Measurements from ENCODE around the gene POLD1. TPM values are rescaled to one million over a fixed set of nuclear protein-coding genes. Genes with fewer than 3 reads are reported as not detected.

Gene POLD1
- total RNA-seq, 1 experiment from 2014 or later, result 143 TPM

DNA sequence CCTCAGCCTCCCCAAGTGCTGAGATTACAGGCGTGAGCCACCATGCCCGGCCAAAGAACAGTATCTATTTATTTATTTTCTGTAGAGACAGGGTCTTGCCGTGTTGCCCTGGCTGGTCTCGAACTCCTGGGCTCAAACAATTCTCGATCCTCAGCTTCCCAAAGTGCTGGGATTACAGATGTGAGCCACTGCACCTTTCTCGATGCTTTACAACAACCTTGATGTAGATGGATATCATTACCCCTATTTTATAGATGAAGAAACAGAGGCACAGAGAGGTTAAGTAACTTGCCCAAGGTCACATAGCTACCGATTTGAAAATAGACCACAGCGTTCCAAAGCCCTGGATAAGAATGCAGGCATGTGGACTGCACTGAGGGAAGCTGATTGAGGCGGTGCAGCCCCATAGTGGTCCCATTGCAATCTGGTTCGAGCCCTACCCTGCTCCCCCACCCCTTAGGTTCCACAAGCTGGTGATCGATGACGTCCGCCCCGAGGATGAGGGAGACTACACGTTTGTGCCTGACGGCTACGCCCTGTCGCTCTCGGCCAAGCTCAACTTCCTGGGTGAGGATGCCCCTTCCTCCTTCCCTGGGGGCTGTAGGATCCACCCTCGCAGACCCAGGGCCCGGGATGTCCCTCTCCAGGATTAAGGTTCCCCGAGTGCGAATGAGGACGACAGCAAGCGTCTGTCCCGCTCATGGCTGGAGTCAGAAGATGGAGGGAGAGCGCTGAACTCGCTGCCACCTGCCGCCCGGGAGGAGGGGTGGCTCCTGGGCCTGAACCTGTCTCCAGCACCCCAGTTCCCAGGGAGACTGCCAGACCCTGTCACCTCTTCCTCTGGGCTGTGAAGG is 66.4 kb downstream of the POLD1 start:
- DNase-seq (ENCODE audit: low spot score), result no peak
- POLR2A ChIA-PET (ENCODE audit: low non-redundant PET), result no interaction called here
- Histone ChIP-seq H3K4me3 (ENCODE audit: low read depth, low read length, poor library complexity, severe bottlenecking) (no peak overlapping the region), H3K27me3 (replicated peaks; ENCODE audit: insufficient read depth, low read depth, low read length, poor library complexity) (no peaks in the 10 kb centered on the region), H3K27ac (ENCODE audit: low read depth, low read length, poor library complexity, severe bottlenecking) (no peak overlapping the region), H3K36me3 (ENCODE audit: insufficient read depth, low read length, poor library complexity, severe bottlenecking) (no peaks in the 10 kb centered on the region), H3K9me3 (ENCODE audit: low read depth, low read length, poor library complexity, severe bottlenecking) (no peaks in the 10 kb centered on the region), H3K4me1 (ENCODE audit: insufficient read depth, low read length, poor library complexity, severe bottlenecking) (no peaks in the 10 kb centered on the region)
- TF ChIP-seq, protein P1, sequence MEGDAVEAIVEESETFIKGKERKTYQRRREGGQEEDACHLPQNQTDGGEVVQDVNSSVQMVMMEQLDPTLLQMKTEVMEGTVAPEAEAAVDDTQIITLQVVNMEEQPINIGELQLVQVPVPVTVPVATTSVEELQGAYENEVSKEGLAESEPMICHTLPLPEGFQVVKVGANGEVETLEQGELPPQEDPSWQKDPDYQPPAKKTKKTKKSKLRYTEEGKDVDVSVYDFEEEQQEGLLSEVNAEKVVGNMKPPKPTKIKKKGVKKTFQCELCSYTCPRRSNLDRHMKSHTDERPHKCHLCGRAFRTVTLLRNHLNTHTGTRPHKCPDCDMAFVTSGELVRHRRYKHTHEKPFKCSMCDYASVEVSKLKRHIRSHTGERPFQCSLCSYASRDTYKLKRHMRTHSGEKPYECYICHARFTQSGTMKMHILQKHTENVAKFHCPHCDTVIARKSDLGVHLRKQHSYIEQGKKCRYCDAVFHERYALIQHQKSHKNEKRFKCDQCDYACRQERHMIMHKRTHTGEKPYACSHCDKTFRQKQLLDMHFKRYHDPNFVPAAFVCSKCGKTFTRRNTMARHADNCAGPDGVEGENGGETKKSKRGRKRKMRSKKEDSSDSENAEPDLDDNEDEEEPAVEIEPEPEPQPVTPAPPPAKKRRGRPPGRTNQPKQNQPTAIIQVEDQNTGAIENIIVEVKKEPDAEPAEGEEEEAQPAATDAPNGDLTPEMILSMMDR (conservative IDR thresholded peaks at IDR 0.05; ENCODE audit: low read depth, low read length), result no peak
- no peak for TF ChIP-seq EZH2 (IDR thresholded peaks at IDR 0.05; ENCODE audit: borderline replicate concordance, low read depth, low read length, poor library complexity, severe bottlenecking)
- CTCF ChIA-PET, result no interaction called here
- intact Hi-C loops (cut with micrococcal nuclease; ENCODE audit: unreplicated experiment), result no loop called here
- BruUV-seq (replicated peaks), result no TSS peak

DNA sequence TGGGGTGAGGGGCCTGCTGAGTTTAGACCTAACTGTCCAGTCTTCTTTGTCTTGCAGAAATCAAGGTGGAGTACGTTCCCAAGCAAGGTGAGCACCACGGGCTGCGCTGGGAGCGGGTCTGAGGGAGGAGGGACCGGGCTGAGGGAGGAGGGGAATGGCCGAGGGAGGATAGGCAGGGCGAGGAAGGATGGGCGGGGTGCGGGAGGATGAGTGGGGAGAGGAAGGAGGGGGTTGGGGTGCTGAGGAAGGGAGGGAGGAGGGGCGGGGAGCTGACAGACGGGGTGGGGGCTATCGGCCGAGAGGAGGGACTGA is 67.0 kb downstream of the POLD1 start:
- ChIA-PET POLR2A (ENCODE audit: low non-redundant PET) (no interaction called here), CTCF (no interaction called here)

DNA sequence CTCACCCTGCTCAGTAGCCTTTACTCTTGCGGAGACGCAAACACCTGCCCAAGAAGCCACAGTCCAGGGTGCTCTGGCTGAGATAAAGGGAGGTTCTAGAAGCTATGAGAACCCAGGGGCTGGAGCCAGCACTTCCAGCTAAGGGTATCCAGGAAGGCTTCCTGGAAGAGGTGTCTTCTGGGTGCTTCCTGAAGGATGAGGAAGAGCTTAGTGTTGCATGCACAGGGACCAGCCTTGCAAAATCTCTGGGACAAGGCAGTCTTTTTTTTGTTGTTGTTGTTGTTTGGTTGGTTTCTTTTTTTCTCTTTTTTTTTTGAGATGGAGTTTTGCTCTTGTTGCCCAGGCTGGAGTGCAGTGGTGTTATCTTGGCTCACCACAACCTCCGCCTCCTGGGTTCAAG is 69.1 kb downstream of the POLD1 start:
- no peak overlapping the region for H3K27ac ChIP-seq (ENCODE audit: low read depth, low read length, poor library complexity, severe bottlenecking)
- DNase-seq (ENCODE audit: low spot score), result no peak
- POLR2A ChIA-PET (ENCODE audit: low non-redundant PET), result no interaction called here
- peaks cover under 1% of the 10 kb centered on the region for H3K4me1 ChIP-seq (ENCODE audit: insufficient read depth, low read length, poor library complexity, severe bottlenecking)
- no peaks in the 10 kb centered on the region for H3K36me3 ChIP-seq (ENCODE audit: insufficient read depth, low read length, poor library complexity, severe bottlenecking)
- CTCF ChIA-PET, result interaction anchor here (0.5 kb wide), 1 partner anchor 249 kb away, joined by 3 read pairs; no protein-coding TSS in a partner anchor
- H3K27me3 ChIP-seq (replicated peaks; ENCODE audit: insufficient read depth, low read depth, low read length, poor library complexity), result no peaks in the 10 kb centered on the region
- TF ChIP-seq, protein P1 (conservative IDR thresholded peaks at IDR 0.05; ENCODE audit: low read depth, low read length), result no peak
- no peak for TF ChIP-seq EZH2 (IDR thresholded peaks at IDR 0.05; ENCODE audit: borderline replicate concordance, low read depth, low read length, poor library complexity, severe bottlenecking)
- intact Hi-C loops (cut with micrococcal nuclease; ENCODE audit: unreplicated experiment), result no loop called here
- BruUV-seq (replicated peaks), result no TSS peak
- H3K9me3 ChIP-seq (ENCODE audit: low read depth, low read length, poor library complexity, severe bottlenecking), result no peaks in the 10 kb centered on the region
- H3K4me3 ChIP-seq (ENCODE audit: low read depth, low read length, poor library complexity, severe bottlenecking), result no peak overlapping the region

More for the DNA sequence above, 67.0 kb downstream of the POLD1 start:
- no TSS peak for BruUV-seq (replicated peaks)
- no peaks in the 10 kb centered on the region for H3K36me3 ChIP-seq (ENCODE audit: insufficient read depth, low read length, poor library complexity, severe bottlenecking)
- H3K4me3 ChIP-seq (ENCODE audit: low read depth, low read length, poor library complexity, severe bottlenecking), result no peak overlapping the region
- no peak overlapping the region for H3K27ac ChIP-seq (ENCODE audit: low read depth, low read length, poor library complexity, severe bottlenecking)
- no peaks in the 10 kb centered on the region for H3K4me1 ChIP-seq (ENCODE audit: insufficient read depth, low read length, poor library complexity, severe bottlenecking)
- intact Hi-C loops (cut with micrococcal nuclease; ENCODE audit: unreplicated experiment), result no loop called here
- H3K27me3 ChIP-seq (replicated peaks; ENCODE audit: insufficient read depth, low read depth, low read length, poor library complexity), result no peaks in the 10 kb centered on the region
- DNase-seq (ENCODE audit: low spot score), result no peak
- no peaks in the 10 kb centered on the region for H3K9me3 ChIP-seq (ENCODE audit: low read depth, low read length, poor library complexity, severe bottlenecking)
- TF ChIP-seq, protein P1 (conservative IDR thresholded peaks at IDR 0.05; ENCODE audit: low read depth, low read length), result no peak
- no peak for TF ChIP-seq EZH2 (IDR thresholded peaks at IDR 0.05; ENCODE audit: borderline replicate concordance, low read depth, low read length, poor library complexity, severe bottlenecking)

Measured in A673 (cell line).